Measurements from ENCODE around the gene MEX3A.

MEX3A gene

DNA sequence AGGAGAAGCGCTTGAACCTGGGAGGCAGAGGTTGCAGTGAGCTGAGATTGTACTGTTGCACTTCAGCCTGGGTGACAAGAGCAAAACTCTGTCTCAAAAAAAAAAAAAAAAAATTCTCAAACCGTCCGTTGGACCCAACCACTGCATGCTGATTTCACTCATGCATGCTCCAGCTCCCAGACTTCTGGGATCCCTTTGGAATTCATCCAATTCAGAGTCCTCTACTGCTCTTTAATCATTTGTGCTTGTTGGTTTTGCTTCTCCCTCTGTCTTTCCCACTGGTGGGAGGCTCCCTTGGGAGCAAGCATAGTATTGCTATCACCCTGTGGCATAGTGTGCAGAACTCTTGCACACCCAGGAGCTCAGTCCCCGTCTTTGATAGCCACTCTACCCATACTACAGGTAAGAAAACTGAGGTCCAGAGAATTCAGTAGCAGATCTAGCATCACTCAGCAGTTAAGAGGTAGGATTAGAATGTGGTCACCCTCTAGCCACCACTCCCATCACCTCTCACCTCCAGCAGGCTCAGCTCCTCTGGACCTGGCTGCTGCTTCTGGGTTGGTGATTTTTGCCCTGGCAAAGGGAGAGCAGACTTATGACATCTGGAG is 29.2 kb upstream of the MEX3A start:
- TF ChIP-seq, protein P1, sequence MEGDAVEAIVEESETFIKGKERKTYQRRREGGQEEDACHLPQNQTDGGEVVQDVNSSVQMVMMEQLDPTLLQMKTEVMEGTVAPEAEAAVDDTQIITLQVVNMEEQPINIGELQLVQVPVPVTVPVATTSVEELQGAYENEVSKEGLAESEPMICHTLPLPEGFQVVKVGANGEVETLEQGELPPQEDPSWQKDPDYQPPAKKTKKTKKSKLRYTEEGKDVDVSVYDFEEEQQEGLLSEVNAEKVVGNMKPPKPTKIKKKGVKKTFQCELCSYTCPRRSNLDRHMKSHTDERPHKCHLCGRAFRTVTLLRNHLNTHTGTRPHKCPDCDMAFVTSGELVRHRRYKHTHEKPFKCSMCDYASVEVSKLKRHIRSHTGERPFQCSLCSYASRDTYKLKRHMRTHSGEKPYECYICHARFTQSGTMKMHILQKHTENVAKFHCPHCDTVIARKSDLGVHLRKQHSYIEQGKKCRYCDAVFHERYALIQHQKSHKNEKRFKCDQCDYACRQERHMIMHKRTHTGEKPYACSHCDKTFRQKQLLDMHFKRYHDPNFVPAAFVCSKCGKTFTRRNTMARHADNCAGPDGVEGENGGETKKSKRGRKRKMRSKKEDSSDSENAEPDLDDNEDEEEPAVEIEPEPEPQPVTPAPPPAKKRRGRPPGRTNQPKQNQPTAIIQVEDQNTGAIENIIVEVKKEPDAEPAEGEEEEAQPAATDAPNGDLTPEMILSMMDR (IDR thresholded peaks at IDR 0.05; ENCODE audit: low read depth, low read length, missing control alignments): no peak
- no peak overlapping the region for H3K4me3 ChIP-seq (replicated peaks; ENCODE audit: low read depth, low read length)
- no peak for DNase-seq (ENCODE audit: extremely low read depth, low read depth)

GRCh38 chr1:156110252-156110651 is 28.0 kb upstream of the MEX3A start:
- TF ChIP-seq, protein P1 (IDR thresholded peaks at IDR 0.05; ENCODE audit: low read depth, low read length, missing control alignments): no peak
- no peak overlapping the region for H3K4me3 ChIP-seq (replicated peaks; ENCODE audit: low read depth, low read length)
- DNase-seq (ENCODE audit: extremely low read depth, low read depth): no peak

GRCh38 chr1:156108664-156109241 is 26.5 kb upstream of the MEX3A start:
- H3K4me3 ChIP-seq (replicated peaks; ENCODE audit: low read depth, low read length): no peak overlapping the region
- TF ChIP-seq, protein P1 (IDR thresholded peaks at IDR 0.05; ENCODE audit: low read depth, low read length, missing control alignments): no peak
- DNase-seq (ENCODE audit: extremely low read depth, low read depth): no peak

GRCh38 chr1:156108057-156108456 is 25.8 kb upstream of the MEX3A start:
- no peak for DNase-seq (ENCODE audit: extremely low read depth, low read depth)
- TF ChIP-seq, protein P1 (IDR thresholded peaks at IDR 0.05; ENCODE audit: low read depth, low read length, missing control alignments): no peak
- H3K4me3 ChIP-seq (replicated peaks; ENCODE audit: low read depth, low read length): no peak overlapping the region

DNA sequence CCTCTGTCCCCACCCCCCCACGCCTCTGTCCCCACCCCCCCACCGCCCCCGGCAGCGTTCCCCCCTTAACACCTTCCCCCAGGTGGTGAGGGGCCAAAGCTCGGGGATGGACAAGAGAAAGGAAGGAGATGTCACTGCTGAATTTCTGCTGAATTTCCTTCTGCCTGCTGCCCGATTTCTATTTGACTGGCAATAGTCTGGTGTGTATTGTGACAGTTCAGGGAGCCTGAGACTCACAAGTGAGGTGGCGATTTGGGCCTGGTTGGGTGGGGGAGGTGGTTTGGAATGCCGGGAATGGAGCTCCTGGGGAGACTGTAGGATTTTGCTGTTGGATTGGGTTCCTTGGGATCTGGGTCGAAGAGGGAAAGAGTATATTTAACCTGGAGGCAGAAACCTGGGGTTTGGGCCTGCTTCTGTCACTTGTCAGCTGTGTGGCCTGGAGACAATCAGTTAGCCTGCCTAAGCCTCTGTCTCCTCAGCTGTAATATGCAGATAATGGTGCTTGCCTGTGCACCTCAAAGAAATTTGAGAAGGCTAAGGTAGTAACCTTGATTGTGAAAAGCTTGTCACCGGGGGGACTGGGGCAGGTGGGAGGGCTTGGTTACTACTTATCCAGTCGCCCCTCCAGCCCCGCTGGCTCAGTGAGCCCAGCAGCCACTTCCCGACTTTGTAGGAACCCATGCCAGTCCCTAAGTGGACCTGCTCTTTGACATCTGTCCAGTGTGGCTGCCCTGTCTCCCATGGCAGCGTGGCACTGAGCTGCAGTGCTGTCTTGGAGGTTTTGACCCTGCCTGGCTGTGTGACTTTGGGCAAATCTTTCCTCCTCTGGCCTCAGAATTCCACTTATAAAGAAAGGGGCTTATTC is 24.6 kb upstream of the MEX3A start:
- TF ChIP-seq, protein P1 (IDR thresholded peaks at IDR 0.05; ENCODE audit: low read depth, low read length, missing control alignments): no peak
- peak overlapping the region; percentile 16; the same call in 1 of the 2 replicates for H3K4me3 ChIP-seq (replicated peaks; ENCODE audit: low read depth, low read length)
- no peak for DNase-seq (ENCODE audit: extremely low read depth, low read depth)

DNA sequence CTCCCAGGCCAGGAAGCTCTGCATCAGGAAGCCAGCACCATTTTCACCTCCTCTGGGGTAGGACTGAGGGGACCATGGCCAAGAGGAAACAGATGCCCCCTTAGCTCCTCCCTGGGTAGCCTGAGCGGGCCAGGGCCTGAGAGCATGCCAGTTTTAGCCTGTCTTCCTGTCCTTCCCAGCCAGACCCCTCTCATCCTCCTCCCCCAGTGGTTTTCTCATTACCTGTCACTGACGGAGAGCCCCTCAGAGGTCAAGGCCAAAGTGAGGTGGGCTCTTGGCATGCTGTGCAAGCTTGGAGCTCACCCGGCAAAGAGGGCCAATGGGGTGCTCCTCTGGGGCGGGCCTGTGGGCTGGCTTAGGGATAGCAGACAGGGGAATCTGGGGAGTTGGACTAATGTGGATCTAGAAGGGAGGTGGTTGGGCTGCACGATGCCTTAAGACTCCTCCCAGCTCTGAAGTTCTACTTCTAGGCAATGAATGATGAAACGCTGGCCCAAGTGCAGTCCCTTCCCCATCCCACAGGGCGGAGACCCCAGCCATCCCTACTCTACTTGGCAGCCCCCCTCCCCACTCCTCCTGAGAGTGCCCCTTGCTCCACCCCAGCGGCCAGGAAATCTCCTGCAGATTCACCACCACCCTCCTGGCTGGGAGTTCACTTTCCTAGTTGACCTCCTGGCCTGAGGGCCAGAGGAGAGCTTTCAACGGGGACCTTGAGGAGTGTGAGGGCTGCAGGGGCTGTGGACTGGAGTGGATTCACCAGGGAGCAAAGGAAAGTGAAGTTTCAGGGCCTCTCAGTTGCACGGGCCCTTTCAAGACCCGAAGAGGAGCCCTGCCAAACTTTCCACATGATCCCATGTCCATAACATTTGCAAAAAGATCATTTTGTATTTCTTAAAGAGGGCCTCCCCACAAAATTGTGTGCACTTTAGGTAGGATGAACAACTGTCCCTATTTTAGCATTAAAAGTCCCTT is 22.9 kb upstream of the MEX3A start:
- TF ChIP-seq, protein P1 (IDR thresholded peaks at IDR 0.05; ENCODE audit: low read depth, low read length, missing control alignments): no peak
- DNase-seq (ENCODE audit: extremely low read depth, low read depth): no peak
- peak overlapping the region; percentile 29 for H3K4me3 ChIP-seq (replicated peaks; ENCODE audit: low read depth, low read length)
